Left hindlimb (tissue), 1 donor: ENCODE data around the gene FLYWCH2.

Experiments
- DNase-seq: peaks from one replicate; pipeline ENCODE4 v3.0.0-alpha.2; 2018

FLYWCH2 gene

GRCh38 chr16:2946649-2947048, 63.6 kb downstream of the FLYWCH2 start:
- no peak for DNase-seq
